GM23338 (cell line): Measurements from ENCODE around the gene IMMP2L. TPM values are rescaled to one million over a fixed set of nuclear protein-coding genes. Genes with fewer than 3 reads are reported as not detected.

Experiments used
- ATAC-seq: fragments of 200-7000 bp; cut with Tn5 transposase; 3 replicates; pipeline ENCODE4 v1.9.1; 2020
- DNase-seq: peaks from one replicate; pipeline ENCODE4 v3.0.0-alpha.2; 2015; ENCODE audit warnings: low spot score
- H2AFZ ChIP-seq: fragments of 200-600 bp; sonication (generic); 2 replicates; pipeline ENCODE4 v1.8.0; 2016; ENCODE audit warnings: antibody characterized with exemption, mild to moderate bottlenecking, moderate library complexity
- H3F3A ChIP-seq: fragments of 200-600 bp; sonication (generic); replicated peaks from 2 replicates; pipeline ENCODE4 v1.8.0; 2017; ENCODE audit warnings: antibody characterized with exemption, mixed run types, low read depth
- H3K27ac ChIP-seq: fragments of 200-600 bp; sonication (generic); 2 replicates; pipeline ENCODE4 v1.6.1; 2016; ENCODE audit warnings: low read depth
- H3K27me3 ChIP-seq: fragments of 200-600 bp; sonication (generic); 2 replicates; pipeline ENCODE4 v1.8.0; 2016; ENCODE audit warnings: mild to moderate bottlenecking, mixed run types, moderate library complexity; ENCODE audit not compliant: insufficient read depth
- H3K36me3 ChIP-seq: fragments of 200-600 bp; sonication (generic); 2 replicates; pipeline ENCODE4 v1.8.0; 2016; ENCODE audit warnings: mild to moderate bottlenecking; ENCODE audit not compliant: insufficient read depth
- H3K4me1 ChIP-seq: fragments of 200-600 bp; sonication (generic); 2 replicates; pipeline ENCODE4 v1.8.0; 2016; ENCODE audit warnings: mild to moderate bottlenecking, moderate library complexity; ENCODE audit not compliant: insufficient read depth
- H3K4me2 ChIP-seq: fragments of 200-600 bp; sonication (generic); 2 replicates; pipeline ENCODE4 v1.7.1; 2017; ENCODE audit warnings: mixed run types
- H3K4me3 ChIP-seq: fragments of 200-600 bp; sonication (generic); 2 replicates; pipeline ENCODE4 v1.6.1; 2016; ENCODE audit warnings: mixed run types
- H3K79me2 ChIP-seq: fragments of 200-600 bp; sonication (generic); replicated peaks from 2 replicates; pipeline ENCODE4 v1.8.0; 2017; ENCODE audit warnings: mild to moderate bottlenecking; ENCODE audit not compliant: insufficient read depth
- H3K9me2 ChIP-seq: fragments of 200-600 bp; sonication (generic); 2 replicates; pipeline ENCODE4 v1.8.0; 2017; ENCODE audit not compliant: insufficient read depth
- H4K20me1 ChIP-seq: fragments of 200-600 bp; sonication (generic); replicated peaks from 2 replicates; pipeline ENCODE4 v1.8.0; 2017; ENCODE audit warnings: mild to moderate bottlenecking; ENCODE audit not compliant: insufficient read depth
- H3K27ac Mint-ChIP-seq: 2 replicates; pipeline ENCODE4 v1.8.0; 2020; ENCODE audit warnings: inconsistent platforms, mild to moderate bottlenecking, moderate library complexity, mixed read lengths
- H3K27me3 Mint-ChIP-seq: 3 replicates; pipeline ENCODE4 v1.8.0; 2022; ENCODE audit warnings: low read depth, mild to moderate bottlenecking, moderate library complexity, mixed read lengths, inconsistent platforms; ENCODE audit not compliant: insufficient read depth, poor library complexity
- H3K36me3 Mint-ChIP-seq: 3 replicates; pipeline ENCODE4 v1.8.0; 2021; ENCODE audit warnings: low read depth, mild to moderate bottlenecking, inconsistent platforms, moderate library complexity, mixed read lengths
- H3K4me1 Mint-ChIP-seq: 3 replicates; pipeline ENCODE4 v1.8.0; 2020; ENCODE audit warnings: mild to moderate bottlenecking, inconsistent platforms, mixed read lengths
- H3K4me3 Mint-ChIP-seq: 3 replicates; pipeline ENCODE4 v1.8.0; 2021; ENCODE audit warnings: moderate library complexity, mild to moderate bottlenecking, inconsistent platforms, mixed read lengths
- H3K9me3 Mint-ChIP-seq: 3 replicates; pipeline ENCODE4 v1.8.0; 2020; ENCODE audit warnings: moderate library complexity, mild to moderate bottlenecking, inconsistent platforms, mixed read lengths
- CREB1 ChIP-seq: fragments of 250-450 bp; sonication (Bioruptor Pico); IDR thresholded peaks from 2 replicates; pipeline ENCODE4 v1.5.0; 2020; ENCODE audit warnings: low read depth, mild to moderate bottlenecking, moderate library complexity
- CTCF ChIP-seq, 2 experiments: fragments of 200-600 bp in 1 of 2; sonication (generic) in 1 of 2; conservative IDR thresholded peaks; 2 replicates each; pipeline versions ENCODE4 v1.5.1 to v1.6.1; 2016 to 2017; ENCODE audit warnings: antibody characterized with exemption in 2 of 2, low read depth in 2 of 2, mild to moderate bottlenecking in 2 of 2, moderate library complexity in 1 of 2
- ETS1 ChIP-seq: IDR thresholded peaks from 2 replicates; pipeline ENCODE4 v1.6.1; 2016; ENCODE audit warnings: antibody characterized with exemption
- EZH2 ChIP-seq: fragments of 200-600 bp; sonication (generic); IDR thresholded peaks from one replicate; pipeline ENCODE4 v1.8.0; 2017; ENCODE audit warnings: antibody characterized with exemption, mild to moderate bottlenecking, low read depth; ENCODE audit not compliant: unreplicated experiment
- EZH2phosphoT487 ChIP-seq: fragments of 200-600 bp; sonication (generic); IDR thresholded peaks from one replicate; pipeline ENCODE4 v1.8.1; 2018; ENCODE audit warnings: antibody characterized with exemption; ENCODE audit not compliant: unreplicated experiment
- JUNB ChIP-seq: IDR thresholded peaks from one replicate; pipeline ENCODE4 v1.6.1; 2016; ENCODE audit warnings: antibody characterized with exemption; ENCODE audit not compliant: unreplicated experiment
- NANOG ChIP-seq: IDR thresholded peaks from 2 replicates; pipeline ENCODE4 v1.6.1; 2016; ENCODE audit warnings: antibody characterized with exemption, borderline replicate concordance
- POLR2AphosphoS5 ChIP-seq: IDR thresholded peaks from 2 replicates; pipeline ENCODE4 v1.6.1; 2016; ENCODE audit warnings: antibody characterized with exemption, low read depth
- REST ChIP-seq: IDR thresholded peaks from one replicate; pipeline ENCODE4 v1.6.1; 2018; ENCODE audit warnings: antibody characterized with exemption; ENCODE audit not compliant: unreplicated experiment
- STAT1 ChIP-seq: IDR thresholded peaks from one replicate; pipeline ENCODE4 v1.6.1; 2016; ENCODE audit warnings: antibody characterized with exemption; ENCODE audit not compliant: unreplicated experiment
- ZNF114 ChIP-seq: fragments of 250-450 bp; sonication (Bioruptor Pico); IDR thresholded peaks from 2 replicates; pipeline ENCODE4 v1.5.0; 2020; ENCODE audit warnings: mild to moderate bottlenecking, moderate library complexity
- ZNF331 ChIP-seq: fragments of 250-450 bp; sonication (Bioruptor Pico); IDR thresholded peaks from 2 replicates; pipeline ENCODE4 v1.5.0; 2020; ENCODE audit warnings: low read depth, mild to moderate bottlenecking, moderate library complexity
- polyA plus RNA-seq: library from polyadenylated mRNA; unstranded; fragments of >200 nt; fragmentation: Nextera tagmentation; extraction: Ambion mirVana; gene quantifications from 2 replicates; pipeline ENCODE4 v1.2.1, GENCODE V29; 2016
- total RNA-seq: library from RNA; depleted of rRNA; stranded (reverse); fragments of >200 nt; shearing (Covaris generic); gene quantifications from 2 replicates; pipeline ENCODE4 v1.2.3, GENCODE V29; 2014

IMMP2L gene
- total and polyA plus RNA-seq, 2 experiments from 2014 or later, result 7.3 to 14.0 TPM

GRCh38 chr7:110894111-110894510 is 668.2 kb downstream of the IMMP2L start:
- H3K36me3 ChIP-seq, result no peaks in the 10 kb centered on the region; the same call in 1 of the 2 replicates
- no peaks in the 10 kb centered on the region for H3F3A ChIP-seq
- Mint-ChIP-seq H3K36me3 (peaks cover 7% of the 10 kb centered on the region; the same call in 1 of the 3 replicates), H3K4me1 (peaks cover 8% of the 10 kb centered on the region; the same call in 2 of the 3 replicates), H3K4me3 (no peak overlapping the region), H3K9me3 (peaks cover 9% of the 10 kb centered on the region; the same call in 2 of the 3 replicates), H3K27me3 (no peaks in the 10 kb centered on the region), H3K27ac (no peak overlapping the region)
- H3K27ac ChIP-seq, result no peak overlapping the region
- H3K4me1 ChIP-seq, result 0 out of 2 replicates have a peak, but pooled peaks cover 3% of the 10 kb centered on the region
- no peaks in the 10 kb centered on the region for H4K20me1 ChIP-seq
- H3K9me2 ChIP-seq, result no peaks in the 10 kb centered on the region; the same call in 1 of the 2 replicates
- H3K4me2 ChIP-seq, result no peak overlapping the region
- ATAC-seq, result no peak
- no peaks in the 10 kb centered on the region for H3K27me3 ChIP-seq
- no peak for TF ChIP-seq EZH2phosphoT487
- TF ChIP-seq STAT1, result no peak
- TF ChIP-seq ZNF331 (CRISPR knock-in tag), result no peak
- no peak for TF ChIP-seq CREB1 (CRISPR knock-in tag)
- TF ChIP-seq ZNF114 (CRISPR knock-in tag), result no peak
- no peak for TF ChIP-seq CTCF (conservative IDR thresholded peaks at IDR 0.05; ENCODE audit: low read depth in 2 of 2)
- TF ChIP-seq REST, result no peak
- TF ChIP-seq POLR2AphosphoS5, result no peak
- no peak for TF ChIP-seq EZH2
- no peak for TF ChIP-seq ETS1
- TF ChIP-seq NANOG, result no peak
- TF ChIP-seq JUNB, result no peak
- no peak overlapping the region for H2AFZ ChIP-seq
- no peak for DNase-seq
- H3K4me3 ChIP-seq, result no peak overlapping the region
- no peaks in the 10 kb centered on the region for H3K79me2 ChIP-seq
